ENCODE data around the gene ANGPTL2.
A peak's percentile ranks its signal among the peaks of the same experiment; 100 is the strongest.
"Not testable (repeated sequence)": the region's sequence is repeated elsewhere in the genome, so short reads cannot be mapped to it uniquely, and the experiment has no call there.

ANGPTL2 gene

GRCh38 chr9:127154390-127155191 is 32.2 kb upstream of the ANGPTL2 start:
- DNase-seq, result peak; percentile 89

- peak; percentile 15 for DNase-seq
Observed at GRCh38 chr9:127154003-127154389, 31.6 kb upstream of the ANGPTL2 start.

DNA sequence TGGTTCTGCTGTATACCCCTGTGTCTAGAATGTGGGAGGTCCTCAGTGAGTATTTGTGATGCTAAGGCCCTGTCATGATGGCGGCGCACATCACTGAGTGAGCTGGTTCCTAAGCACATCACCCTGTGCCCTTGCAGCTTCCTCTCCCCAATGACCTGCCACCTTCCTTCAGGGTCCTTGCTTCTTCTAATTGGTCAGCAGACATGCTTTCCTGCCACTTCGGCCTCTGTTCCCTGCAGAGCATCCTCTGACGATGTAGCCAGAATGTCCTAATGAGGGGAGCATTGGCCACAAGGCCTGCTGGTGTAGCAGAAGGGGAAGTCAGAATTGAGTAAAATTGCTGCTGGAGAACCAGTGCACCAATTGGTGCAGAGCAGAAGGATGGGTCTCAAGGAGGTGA is 31.1 kb upstream of the ANGPTL2 start:
- no peak for DNase-seq

GRCh38 chr9:127149463-127150390 is 27.3 kb upstream of the ANGPTL2 start:
- no peak for DNase-seq

DNA sequence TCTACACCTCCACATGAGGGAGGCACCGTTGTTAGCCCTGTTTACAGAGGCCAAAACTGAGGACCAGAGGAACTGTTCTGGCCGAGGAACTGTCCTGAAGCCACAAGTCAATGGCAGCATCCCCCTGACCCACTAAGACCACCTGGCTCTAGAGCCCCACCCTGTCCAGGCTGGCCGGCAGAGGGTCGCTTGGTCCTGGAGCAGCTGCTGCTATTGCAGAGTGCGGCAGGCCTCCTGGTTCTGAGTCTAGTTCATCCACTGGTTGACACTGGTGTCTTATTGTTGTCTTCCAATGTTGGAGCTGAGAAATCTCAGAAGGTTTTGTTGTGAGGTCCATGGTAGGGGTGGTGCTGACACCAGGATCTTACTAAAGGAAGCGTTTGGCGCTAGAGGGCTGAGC is 26.6 kb upstream of the ANGPTL2 start:
- DNase-seq, result no peak

DNA sequence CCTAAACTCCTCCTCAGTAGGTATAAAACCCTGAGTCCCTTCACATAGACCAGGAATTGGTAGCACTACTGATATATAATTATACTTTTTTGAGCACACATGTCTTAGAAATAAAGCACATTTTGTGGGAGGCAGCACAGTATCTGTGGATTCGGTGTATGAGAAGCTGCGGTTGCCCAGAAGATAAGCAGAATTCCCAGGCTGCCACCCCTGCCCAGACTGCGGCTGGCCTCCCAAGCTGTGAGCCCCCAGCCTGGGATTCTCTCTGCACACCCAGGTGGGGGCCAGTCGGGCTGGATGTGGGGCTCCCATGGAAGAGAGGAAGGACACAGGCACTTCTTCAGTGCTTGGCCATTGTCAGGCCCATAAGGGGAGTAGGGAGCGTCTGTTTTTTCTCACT is 25.6 kb upstream of the ANGPTL2 start:
- no peak for DNase-seq

DNA sequence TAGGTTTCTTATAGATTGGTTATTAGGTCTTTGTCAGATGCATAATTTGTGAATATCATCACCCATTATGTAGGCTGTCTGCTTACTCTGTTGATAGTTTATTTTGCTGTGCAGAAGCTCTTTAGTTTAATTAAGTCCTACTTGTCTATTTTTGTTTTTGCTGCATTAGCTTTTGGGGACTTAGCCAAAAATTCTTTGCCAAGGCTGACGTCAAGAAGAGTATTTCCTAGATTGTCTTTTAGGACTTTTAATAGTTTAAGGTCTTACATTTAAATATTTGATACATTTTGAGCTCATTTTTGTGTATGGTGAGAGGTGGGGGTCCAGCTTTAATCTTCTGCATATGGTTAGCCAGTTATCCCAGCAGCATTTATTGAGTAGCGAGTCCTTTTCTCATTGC is 24.8 kb upstream of the ANGPTL2 start:
- no peak for DNase-seq

- not testable (repeated sequence) for DNase-seq
Observed at GRCh38 chr9:127146841-127147240, 24.4 kb upstream of the ANGPTL2 start.

DNA sequence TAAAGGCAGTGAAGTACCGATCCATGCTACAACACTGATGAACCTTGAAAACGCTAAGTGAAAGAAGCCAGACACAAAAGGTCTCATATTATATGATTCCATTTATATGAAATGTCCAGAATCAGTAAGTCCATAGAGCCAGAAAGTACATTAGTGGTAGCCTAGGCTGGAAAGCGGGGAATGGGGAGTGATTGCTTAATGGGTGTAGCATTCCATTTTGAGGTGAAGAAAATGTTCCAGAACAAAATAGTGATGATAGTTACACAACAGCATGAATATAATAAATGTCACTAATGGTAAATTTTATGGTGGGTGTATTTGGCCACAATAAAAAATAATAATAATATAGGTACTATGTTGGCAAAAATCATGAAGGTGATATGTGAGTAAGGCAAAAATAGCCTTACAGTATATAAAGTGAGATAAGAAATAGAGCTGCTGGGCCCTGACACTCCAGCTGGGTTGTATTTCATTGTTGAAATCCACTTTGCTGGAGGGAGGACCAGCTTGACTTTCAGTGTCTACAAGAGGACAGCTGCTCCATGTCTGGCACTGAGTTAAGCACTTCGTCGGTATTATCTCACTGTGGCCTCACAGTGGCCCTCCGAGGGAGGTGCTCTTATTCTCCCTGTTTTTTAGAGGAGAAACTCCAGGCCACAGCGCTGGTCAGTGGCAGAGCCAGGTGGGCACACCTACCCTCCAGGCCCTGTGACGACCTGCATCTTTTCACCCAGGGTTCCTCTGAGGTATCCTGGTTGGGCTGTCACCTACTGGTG is 22.4 kb upstream of the ANGPTL2 start:
- DNase-seq, result peak; percentile 38

DNA sequence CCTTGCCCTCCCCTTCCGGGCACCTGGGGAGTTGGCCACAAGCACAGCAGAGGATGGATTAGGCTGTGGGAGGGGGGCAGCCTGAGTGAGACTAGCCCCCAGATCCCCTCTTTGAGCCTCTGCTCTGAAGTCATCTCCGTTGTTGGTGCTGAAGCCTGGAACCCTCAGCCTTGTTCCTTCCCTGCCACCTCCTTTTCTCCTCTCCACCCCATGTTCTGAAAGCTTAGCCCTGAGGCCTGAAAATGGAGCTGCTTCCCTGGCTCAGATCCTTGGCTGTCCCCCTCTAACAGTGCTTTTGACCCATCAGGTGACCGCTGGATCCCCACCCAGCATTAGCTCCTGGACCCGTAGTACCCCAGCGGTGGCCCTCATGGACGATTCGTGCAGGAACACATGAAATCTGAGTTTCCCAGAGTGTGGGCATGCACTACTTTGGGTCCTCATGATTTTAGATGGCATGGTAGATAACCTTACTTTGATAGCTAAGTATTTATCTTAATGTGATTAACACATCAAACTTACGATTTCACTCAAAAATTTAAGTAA is 21.6 kb upstream of the ANGPTL2 start:
- no peak for DNase-seq

- DNase-seq, result no peak
Observed at GRCh38 chr9:127142931-127143464, 20.6 kb upstream of the ANGPTL2 start.

- DNase-seq, result no peak
Observed at GRCh38 chr9:127142291-127142690, 19.9 kb upstream of the ANGPTL2 start.

GRCh38 chr9:127140842-127141675 is 18.6 kb upstream of the ANGPTL2 start:
- DNase-seq, result no peak

DNA sequence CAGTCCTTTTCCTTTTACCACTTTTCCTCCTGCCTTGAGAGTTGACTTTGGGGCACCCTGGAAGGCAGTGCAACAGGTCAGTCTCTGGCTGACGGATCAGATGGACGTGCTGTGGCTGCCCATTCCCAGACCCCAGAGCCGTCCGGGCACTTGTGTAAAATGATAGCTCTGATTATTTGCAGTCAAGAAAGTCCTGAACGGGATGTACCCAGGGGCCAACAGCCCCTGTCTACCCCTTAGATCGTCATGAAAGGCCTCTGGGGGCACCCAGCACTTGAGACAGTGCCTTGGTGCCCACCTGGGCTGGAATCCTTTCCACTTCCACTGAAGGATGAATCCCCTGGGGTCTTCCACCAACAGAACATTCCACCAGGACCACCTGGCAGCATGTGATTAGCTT is 17.7 kb upstream of the ANGPTL2 start:
- no peak for DNase-seq

DNA sequence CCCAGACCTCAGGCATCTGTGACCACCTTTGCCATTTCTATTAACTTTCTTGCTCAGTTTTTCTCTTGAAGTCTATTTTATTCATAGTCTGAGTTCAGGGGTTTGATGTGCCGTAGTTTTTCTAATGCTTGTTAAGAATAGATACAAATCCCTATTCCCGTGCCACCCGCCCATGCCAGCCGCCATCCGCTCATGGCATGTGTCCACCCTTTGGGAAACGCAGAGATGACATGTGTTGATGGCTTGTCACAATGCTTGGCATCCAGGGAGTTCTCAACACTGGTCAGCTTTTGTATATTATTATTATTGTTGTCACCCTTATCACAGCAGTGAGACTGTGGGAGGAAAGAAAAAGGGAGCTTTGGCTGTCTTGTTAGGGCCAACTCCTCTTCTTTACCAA is 17.3 kb upstream of the ANGPTL2 start:
- DNase-seq, result no peak

DNA sequence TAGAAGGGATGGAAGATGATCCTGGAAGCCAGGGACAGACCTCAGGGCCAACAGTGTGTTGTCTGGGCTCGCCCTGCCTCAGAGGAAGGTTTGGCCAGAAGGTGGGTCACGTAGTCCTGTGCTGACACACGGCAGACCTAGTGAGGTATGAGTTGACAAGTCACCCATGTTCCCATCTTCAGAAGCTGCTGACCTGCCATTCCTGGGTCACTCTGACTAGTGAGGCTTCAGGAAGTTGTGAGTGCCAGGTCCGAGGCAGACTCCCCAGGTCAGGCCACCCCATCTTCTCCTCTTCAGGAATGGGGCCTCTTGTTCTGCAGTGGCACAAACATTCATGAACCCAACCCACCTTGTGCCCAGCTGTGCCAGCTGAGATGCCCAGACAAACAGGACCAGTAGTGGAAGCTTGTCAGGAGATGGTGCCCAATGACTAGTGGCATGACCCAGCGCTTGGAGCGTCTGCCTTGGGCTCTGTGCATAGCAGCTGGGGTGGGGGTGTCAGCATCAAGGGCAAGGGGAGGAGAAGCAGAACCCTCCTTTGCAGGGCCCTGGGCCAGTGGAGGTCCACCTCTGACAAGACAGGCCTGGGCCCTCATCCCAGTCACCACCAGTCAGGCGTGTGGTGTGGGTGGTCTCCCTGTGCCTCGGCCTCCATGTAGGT is 16.8 kb upstream of the ANGPTL2 start:
- no peak for DNase-seq

- DNase-seq, result no peak
Observed at GRCh38 chr9:127138444-127138843, 16.0 kb upstream of the ANGPTL2 start.

- no peak for DNase-seq
Observed at GRCh38 chr9:127137640-127138360, 15.4 kb upstream of the ANGPTL2 start.

DNA sequence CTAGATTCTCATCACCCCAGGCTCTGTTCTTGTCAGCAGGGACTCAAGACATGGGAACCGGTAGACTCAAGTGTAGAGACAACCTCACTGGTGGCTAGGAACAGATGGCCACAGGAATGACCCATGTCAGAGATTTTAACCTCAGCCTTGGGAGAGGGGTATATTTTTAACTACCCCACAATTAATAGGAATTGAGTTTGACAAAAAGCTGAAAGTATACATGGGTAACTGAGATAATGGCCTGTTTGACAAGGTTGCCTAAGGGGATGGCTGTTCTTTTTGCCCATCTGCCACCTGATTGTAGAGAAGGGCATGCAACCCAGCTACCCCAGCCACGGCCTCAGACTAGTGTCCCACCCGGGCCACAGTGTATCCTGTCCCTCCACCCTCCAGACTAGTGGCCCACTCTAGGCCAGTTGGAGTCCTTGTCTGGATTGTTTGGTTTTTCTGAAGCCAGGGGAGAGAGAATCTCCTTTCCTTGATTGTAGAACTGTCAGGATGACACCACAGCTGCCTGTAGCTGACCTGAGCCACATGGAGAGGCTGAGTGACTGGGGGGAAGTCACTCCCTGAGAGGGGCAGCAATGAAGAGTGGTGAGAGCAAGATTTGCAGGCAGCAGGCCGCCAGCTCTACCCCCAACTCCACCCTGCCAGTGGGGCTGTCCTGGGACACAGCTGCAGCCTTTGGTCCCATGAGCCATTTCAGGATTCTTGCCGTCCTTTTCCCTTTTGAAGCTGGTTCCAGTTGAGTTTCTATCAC is 14.6 kb upstream of the ANGPTL2 start:
- DNase-seq, result no peak
